Fibroblast of gingiva (primary cell): ENCODE results near the gene SEPTIN1.
A peak's percentile ranks its signal among the peaks of the same experiment; 100 is the strongest.

ENCODE experiments used
- DNase-seq: peaks from one replicate; pipeline ENCODE4 v3.0.0-alpha.2; 2011; ENCODE audit warnings: low read depth

Gene SEPTIN1

DNA sequence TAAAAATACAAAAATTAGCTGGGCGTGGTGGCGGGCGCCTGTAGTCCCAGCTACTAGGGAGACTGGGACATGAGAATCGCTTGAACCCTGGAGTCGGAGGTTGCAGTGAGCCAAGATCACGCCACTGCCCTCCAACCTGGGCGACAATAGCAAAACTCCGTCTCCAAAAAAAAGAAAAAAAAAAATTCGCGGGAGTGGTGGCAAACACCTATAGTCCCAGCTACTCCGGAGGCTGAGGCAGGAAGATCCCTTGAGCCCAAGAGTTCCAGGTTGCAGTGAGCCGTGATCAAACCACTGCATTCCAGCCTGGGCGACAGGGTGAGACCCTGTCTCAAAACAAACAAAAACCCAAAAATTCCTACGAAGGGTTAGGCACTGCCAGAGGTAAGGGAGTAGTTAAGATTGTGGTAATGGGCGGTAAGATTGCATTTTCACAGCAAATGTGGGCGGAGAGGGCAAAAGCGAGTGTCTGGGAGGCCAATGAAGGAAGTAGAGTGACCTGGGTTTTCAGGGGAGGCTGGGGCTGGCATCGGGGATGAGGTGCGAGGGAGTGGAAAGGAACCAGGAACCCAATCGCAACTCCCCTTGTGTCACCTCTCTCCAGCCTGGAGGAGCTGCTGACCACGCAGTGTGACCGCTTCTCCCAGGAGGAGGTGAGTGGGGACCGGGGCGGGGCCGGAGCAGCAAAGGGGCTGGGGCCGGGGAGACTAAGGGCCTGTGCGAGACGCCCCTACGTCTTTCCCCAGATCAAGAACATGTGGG lies 5.1 kb downstream of the SEPTIN1 start:
- no peak for DNase-seq

DNA sequence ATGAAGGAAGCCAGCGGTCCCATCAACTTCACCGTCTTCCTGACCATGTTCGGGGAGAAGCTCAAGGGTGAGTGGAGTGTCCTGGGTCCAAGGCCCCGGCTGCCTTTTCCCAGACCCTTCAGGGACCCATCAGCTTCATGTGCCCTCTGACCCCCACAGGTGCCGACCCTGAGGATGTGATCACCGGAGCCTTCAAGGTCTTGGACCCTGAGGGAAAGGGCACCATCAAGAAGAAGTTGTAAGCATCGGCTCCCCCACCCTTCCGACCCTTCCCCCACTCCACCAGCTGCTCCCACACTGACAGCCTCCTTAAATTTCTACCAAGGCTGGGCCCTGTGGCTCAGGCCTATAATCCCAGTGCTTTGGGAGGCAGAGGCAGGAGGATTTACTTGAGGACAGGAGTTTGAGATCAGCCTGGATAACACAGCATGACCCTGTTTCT lies 5.9 kb downstream of the SEPTIN1 start:
- no peak for DNase-seq

DNA sequence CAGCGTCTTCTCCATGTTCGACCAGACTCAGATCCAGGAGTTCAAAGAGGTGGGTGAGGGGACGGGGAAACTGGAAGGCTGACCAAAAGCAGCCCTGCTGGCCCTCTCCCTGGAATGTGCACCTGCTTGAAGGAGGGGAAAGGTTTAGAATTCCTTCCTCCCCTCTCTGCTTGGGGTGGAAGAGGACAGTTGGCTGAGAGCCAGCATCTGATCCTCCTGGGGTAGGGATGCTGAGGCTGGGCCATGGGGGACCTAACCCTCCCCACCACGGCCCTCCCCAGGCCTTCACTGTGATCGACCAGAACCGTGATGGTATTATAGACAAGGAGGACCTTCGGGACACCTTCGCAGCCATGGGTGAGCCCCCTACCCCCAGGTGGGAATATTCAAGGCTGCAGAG lies 6.5 kb downstream of the SEPTIN1 start:
- no peak for DNase-seq

DNA sequence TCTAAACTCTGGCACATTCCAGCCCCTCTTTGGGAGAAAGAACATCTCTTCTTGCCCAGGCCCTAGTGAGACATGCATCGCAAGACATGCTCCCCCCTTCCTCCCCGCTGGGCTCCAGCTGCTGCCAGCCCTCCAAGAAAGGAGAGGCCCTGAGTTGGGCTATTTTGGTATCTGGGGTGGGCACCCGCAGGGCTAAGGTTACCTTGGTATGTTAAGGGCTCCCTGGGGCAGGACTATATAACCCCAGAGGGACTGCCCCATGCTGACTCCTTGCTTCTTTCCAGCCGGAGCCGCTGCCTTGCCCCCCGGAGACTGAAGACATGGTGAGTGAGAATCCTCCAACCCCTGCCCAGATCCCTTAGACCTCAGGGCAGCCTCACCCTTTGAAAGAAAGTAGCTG lies 7.8 kb downstream of the SEPTIN1 start, which contains the start of gene MYL11:
MYL11 (plus strand) TSS at position 265 of the 400 bp plus-strand sequence; CDS start at position 321, 56 bp downstream.
- DNase-seq: no peak

DNA sequence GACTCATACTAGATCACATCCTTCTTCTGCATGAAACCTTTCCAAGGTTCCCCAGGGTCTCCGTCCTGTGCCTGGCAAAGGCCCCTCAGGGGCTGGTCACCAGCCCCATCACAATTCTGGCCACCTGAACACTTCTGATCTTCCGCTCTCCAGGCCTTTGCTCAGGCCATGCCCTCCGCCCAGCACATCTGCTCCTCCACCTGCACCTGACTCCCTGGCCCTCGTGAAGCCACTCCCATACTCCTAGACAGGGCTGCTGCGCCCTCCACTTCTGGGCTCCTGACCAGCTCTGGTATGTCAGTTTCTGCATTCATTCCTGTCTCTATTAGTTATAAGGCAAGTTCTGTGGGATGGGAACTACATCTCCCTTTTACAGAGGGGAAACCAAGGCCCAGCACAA lies 9.6 kb downstream of the SEPTIN1 start:
- DNase-seq: no peak

DNA sequence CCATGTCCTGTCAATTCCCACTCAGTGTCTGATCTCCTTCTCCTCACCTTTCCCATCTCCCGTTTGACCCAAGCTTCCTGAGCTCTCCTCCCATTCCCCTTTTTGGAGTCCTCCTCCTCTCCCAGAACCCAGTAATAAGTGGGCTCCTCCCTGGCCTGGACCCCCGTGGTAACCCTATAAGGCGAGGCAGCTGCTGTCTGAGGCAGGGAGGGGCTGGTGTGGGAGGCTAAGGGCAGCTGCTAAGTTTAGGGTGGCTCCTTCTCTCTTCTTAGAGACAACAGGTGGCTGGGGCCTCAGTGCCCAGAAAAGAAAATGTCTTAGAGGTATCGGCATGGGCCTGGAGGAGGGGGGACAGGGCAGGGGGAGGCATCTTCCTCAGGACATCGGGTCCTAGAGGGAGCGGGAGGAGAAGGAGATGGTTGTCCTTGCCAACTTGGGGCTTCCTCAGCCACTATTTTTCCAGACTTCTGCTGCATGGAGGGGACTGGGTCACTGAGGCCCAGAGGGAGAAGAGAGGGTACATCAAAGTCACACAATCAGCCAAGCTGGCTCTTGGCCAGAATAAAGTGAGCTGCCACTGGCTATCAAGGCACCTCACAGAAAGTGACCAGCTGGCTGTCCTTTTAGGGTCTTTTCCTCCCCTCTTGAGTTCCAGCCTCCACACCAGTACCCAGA lies 10.2 kb downstream of the SEPTIN1 start:
- no peak for DNase-seq

DNA sequence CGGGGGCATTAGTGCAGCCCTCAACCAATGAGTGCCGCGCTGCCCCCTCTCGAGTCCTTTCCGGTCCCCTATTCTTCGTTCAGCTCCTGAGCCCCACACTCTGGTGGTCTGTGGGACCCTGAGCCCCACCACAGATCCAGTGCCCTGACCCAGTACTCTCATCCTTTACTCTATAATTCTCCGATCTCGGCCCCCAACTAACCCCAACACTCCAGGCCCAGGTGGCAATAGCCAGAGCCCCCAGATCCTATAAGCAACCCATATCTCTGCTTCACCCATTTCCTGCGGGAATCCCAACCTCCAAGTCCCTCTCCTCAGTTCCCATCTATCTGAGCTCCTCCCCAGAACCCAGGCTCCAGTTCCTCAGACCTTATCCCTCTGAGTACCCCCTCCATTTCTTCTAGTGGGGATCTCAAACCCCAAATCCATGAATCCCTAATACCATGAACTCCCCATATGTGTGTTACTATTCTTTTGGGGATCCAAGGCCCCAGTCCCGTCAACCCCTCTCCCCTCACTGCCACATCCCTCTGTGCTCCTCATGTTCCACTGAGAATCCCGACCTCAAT lies 11.0 kb downstream of the SEPTIN1 start:
- no peak for DNase-seq

DNA sequence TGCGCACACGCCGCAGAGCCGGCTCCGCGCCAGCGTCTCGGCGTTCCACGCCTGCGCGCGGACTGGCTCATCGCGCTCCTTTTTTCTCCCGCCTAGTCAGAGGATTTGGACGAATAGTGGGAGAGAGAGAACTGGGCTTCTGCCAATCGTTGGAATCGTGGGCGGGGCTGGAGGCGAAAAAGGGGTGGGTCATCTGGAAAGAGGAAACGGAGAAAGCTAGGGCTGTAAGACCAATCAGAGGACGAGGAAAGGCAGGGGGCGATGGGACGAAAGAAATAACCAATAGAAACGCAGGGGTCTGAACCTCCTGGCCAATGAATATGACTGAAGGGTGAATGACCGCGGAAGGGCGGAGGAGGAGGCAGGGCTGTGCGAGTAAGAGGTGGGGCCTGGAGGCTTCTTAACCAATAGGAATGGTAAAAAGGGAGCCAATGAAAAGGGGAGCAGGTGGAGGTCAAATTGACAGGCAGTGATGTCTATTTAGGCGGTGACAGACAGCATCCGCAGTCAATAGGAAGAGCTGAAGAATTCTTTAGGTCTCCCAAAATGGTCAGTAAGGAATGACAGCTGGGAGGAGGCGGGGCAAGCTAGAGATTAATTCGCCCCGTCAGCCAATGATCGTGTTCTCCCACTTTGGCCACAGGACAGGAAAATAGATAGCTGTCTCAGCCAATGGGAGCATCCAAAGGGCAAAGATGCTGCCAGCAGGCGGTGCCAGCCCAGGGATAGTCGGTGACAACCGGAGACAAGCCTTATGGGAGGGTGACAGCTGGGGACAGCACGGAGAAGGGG lies 11.7 kb downstream of the SEPTIN1 start, which contains the start of gene TBC1D10B:
TBC1D10B (minus strand) TSS at position 39 of the 792 bp plus-strand sequence. CDS start 311 bp downstream, outside the sequence.
- peak; percentile 100 for DNase-seq

DNA sequence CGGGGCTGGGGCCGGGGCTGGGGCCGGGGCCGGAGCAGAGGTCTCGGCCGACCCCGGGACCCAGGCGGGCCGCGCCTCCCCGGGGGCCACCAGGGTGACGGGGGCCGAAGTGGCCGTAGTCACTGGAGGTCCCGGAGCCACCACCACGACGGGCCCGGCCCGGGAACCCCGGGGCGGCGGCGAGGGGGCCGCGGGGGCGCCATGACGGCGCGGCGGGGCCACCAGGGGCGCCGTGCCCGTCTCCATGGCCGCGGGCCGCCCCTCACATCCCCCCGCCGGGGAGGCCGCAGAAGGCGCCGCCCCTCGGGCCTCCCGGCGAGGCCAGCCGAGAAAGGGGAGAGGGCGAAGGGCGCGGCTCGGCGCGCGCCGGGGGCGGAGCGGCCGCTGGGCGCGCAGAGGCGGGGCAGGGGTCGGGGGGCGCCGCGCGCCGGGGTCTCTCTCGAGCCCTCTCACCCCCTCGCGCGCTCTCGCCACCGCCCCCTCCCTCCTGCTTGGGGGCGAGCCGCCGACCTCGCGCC lies 12.4 kb downstream of the SEPTIN1 start:
- DNase-seq: no peak

DNA sequence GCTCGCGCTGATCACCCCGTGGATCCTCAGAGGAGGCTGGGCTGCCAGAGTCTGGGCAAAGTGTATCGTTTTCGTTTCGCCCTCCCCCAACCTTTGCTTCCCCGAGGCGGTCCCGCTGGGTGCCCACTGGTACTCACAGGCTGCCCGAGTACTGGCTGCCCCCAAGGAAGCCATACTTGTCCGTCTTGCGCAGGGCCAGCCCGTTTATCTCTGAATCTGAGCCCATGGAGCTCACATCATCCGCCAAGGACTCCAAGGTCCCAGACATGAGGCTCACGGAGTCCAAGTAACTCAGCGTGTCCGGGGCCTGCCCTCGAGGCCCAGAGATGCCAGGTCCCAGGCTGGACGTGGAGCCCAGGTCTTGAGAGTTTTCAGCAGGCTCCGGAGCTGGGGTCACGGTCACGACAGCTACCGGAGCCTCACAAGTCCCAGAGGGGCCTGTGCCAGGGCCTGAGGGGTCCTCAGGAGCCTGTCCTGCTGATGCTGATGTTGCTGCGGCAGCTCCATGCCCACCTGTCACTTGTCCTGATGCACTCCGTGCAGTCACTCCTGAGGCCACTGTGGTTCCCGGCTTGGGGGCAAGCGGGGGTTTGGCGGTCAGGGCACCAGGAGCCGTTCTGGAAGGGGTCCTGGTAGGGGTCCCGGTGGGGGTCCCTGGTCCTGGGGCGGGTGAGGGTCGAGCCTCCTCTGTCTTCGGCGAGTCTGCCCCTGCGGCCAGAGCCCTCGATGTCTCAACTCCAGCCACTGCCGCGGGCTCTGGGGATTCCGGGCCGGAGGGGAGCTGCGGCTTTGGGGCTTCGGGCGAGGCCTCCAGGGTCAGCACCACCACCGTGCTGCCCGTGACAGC lies 13.0 kb downstream of the SEPTIN1 start:
- no peak for DNase-seq

DNA sequence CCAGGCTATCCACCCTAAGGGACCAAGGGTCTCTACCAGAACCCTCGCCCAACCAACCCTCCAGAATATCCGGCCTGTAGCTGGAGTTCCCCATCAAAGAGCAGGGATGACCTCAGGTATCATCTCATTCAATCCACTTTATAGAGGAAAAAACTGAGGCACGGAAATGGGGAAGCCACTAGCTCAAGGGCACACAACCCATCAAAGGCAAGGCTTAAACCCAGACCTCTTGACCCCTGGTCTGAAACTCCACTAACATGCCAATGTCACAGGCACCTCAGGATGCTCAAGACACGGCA lies 13.6 kb downstream of the SEPTIN1 start:
- no peak for DNase-seq

DNA sequence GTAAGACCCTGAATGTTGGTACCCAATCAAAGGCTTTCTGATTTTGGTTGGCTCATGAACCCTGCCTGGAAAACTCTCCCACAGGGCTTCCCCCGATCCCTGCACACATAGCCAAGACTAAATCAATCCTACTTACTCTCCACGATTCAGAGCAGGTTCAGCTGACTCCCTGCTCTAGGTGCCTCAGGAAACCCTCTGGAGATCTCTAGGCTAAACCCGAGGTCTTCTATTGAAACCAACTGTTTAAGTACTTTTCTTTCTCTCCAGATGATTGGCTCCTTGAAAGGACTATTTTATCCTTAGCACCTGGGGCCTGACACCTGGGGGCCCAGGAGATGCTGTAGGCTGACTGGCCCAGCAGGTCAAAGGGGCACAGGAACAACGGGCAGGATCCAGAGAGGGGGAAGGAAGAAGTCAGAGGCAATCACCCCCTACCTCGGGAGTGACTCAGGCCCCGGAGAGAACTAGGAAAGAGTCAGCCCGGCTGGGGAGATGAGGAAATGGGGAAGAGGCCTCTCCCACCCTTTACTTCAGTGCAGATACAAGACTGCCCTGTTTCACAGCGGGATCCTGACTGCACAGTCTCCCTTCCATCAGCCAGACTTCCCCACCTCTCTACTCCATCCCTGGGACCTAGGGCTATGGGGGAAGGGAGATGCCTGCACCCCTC lies 14.1 kb downstream of the SEPTIN1 start:
- peak; percentile 36 for DNase-seq

DNA sequence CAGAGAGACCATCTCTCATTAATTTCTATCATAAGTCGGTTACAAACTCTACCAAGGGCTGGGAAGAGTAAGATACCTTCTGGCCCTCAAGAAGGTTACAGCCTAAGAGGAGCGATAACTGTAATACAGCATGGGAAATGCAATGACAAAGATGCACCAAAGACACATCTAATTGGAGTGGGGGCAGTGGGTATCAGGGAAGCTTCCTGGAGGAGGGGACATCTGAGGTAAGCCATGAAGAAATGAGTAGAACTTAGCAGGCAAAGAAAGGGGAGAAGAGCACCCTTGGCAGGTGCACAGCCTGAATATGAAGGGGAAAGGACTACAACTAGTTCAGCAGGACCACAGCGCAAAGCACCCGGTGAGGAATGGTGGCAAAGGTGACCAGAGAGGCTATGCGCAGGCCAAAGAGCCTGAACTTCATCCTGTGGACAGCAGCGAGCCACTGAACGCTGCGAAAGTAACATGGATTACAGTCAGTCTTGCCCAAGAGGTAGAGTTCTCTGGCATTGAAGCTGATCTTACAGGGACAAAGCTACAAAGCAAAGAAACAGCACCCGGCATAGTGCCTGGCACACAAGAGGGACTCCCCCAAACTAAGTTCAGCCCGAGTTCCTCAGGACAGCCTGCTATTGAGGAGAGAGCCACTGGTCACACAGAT lies 14.9 kb downstream of the SEPTIN1 start:
- peak; percentile 20 for DNase-seq

DNA sequence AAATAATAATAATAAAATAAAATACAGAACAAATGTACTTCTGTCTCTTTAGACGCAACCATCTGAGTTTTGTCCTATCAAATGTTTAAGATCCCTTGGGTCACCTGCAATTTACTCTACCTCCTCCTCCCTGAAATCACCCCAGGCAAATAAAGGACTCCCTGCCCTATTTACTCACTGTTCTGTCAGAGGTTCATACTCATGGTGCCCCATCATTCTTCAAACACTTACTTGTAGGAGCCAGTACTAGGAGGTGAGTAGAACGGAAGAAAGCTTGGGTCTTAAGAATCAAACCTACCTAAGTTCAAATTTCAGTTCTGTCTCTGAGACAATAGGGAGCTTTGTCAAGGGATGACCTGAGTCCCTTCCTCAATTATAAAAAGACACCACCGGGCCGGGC lies 15.8 kb downstream of the SEPTIN1 start:
- no peak for DNase-seq

DNA sequence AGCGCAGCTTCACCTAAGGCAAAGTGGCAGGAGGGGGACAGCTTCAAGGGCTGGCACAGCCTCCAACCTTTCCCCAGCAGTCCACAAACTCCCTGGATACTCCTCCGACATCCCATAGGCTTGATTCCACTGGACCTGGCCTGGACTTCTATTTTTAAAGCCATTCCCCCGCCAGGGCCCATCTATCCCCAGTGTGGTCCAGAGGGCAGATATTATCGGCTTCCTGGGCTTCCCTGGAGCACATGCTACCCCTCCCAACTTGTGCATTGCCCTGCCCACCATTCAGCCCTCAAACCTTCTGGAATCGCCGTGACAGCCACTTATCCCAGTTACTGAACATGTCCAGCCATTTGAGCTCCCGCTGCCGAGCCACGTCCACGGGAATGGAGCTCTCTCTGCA lies 17.2 kb downstream of the SEPTIN1 start:
- DNase-seq: no peak

DNA sequence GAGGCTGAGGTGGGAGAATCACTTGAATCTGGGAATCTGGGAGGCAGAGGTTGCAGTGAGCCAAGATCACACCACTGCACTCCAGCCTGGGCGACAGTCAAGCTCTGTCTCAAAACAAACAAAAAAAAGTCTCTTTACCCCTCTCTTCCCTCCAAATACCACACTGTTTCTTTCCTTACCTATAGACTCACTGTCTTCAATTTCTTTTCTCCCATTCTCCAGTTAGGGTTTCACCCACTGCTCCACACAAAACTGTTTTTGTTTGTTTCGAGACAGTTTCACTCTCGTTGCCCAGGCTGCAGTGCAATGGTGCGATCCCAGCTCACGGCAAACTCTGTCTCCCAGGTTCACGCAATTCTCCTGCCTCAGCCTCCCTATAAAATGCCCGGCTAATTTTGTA lies 21.2 kb downstream of the SEPTIN1 start:
- DNase-seq: no peak

DNA sequence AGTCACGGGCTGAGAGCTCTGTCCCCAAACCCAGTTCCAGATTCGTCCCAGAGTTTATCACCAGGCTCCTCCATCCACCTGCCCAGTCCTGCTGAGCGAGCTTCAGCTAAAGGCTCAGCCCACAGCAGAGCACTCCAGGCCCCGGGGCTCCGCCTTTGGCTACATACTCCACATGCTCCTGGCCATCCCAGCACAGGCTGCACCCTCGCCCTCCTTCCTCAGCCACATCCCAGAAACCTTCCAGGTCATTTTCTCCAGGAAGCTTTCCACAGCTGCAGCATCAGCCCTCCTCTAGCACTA lies 22.5 kb downstream of the SEPTIN1 start:
- no peak for DNase-seq

DNA sequence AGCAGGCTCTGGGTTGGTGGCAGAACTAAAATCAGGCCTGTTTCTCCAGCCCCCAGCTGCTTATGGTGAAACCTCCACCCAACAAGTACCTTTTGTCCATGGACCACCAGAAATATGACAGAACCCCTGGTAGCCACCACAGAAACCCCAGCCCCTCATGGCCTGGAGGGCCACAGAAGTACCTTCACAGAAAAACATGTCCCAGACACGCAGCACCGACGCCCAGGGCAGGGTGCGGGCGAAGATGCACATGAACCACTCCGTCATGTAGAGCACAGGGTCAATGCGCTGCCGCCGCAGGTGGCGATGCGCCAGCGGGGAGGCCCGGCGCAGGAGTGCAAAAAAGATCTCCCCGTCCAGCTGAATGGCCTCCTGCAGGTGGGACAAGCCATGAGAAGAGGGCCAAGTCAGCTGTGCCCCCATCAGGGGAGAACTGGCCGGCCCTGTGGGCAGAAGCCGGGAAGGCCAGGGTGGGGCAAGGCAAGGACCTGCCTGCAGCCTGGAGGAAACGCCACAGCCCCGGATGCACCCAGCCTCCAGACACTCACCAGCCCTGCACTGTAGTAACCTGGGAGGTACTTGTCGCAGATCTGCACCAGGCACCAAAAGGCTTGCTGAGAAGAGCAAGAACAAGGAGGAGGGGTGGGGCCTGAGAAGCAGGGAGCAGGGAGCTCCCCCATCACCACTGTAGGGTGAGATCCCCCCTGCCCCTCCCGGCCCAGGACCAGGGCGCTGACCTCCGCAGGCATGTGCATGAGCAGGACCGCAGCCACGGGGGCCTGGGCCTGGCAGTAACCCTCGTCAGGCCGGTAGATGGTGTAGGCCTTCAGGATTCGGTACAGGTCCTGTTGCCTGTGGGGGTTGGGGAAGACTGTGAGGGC lies 23.1 kb downstream of the SEPTIN1 start:
- DNase-seq: no peak

DNA sequence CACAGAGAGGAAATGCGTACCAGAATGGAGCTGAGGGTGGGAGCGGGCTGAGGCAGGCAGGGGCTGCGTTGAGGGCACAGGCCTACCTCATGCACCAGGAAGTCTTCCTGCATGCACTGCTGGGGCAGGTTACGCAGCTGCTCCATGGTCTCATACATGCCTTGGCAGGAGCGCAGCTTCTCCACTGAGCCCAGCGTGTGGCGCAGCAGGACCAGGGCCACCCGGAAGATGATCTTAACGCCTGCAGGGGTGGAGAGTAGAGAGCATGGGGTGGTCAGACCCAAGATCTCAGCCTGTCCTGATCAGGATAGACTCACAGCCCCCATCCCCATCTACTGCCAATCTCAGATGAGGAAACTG lies 23.8 kb downstream of the SEPTIN1 start:
- no peak for DNase-seq
